Right atrium auricular region (tissue), 2 donors: ENCODE data around the gene SLC8B1. TPM values are rescaled to one million over a fixed set of nuclear protein-coding genes. Genes with fewer than 3 reads are reported as not detected.

ENCODE experiments used
- DNase-seq: peaks from one replicate; pipeline ENCODE4 v3.0.0-alpha.2; 2019; ENCODE audit warnings: low spot score
- H3K27ac ChIP-seq, 2 donors: fragments of 200-600 bp; sonication (generic); 1 replicate in 1 of 2; 2 replicates in 1 of 2; pipeline ENCODE4 v1.5.1; 2016 to 2019
- H3K27me3 ChIP-seq, 2 donors: fragments of 200-600 bp; sonication (generic); one replicate each; pipeline versions ENCODE4 v1.5.1 to v1.6.0; 2017 to 2019
- H3K36me3 ChIP-seq: fragments of 200-600 bp; sonication (generic); one replicate; pipeline ENCODE4 v1.5.1; 2016
- H3K4me1 ChIP-seq, 2 donors: fragments of 200-600 bp; sonication (generic); one replicate each; pipeline versions ENCODE4 v1.5.1 to v1.6.0; 2017 to 2019
- H3K4me3 ChIP-seq, 2 donors: fragments of 200-600 bp; sonication (generic); 1 replicate in 1 of 2; 2 replicates in 1 of 2; pipeline ENCODE4 v1.5.1; 2017 to 2019; ENCODE audit warnings: mild to moderate bottlenecking in 1 of 2, moderate library complexity in 1 of 2
- H3K9me3 ChIP-seq, 2 donors: fragments of 200-600 bp; sonication (generic); one replicate each; pipeline ENCODE4 v1.5.1; 2019
- CTCF ChIP-seq, 2 donors: fragments of 200-600 bp; sonication (generic); IDR thresholded peaks; one replicate each; pipeline ENCODE4 v1.5.1; 2019; ENCODE audit warnings: antibody characterized with exemption in 2 of 2
- total RNA-seq, 2 donors: library from RNA; depleted of rRNA; stranded (reverse); fragments of >200 nt; gene quantifications; one replicate each; pipeline ENCODE4 v1.1.0, GENCODE V29; 2016

SLC8B1 gene
- total RNA-seq, 2 donors from 2014 or later = 17.1 to 18.8 TPM

GRCh38 chr12:113326775-113327395 is 8.0 kb downstream of the SLC8B1 start:
- H3K27me3 ChIP-seq = no peaks in the 10 kb centered on the region
- H3K4me3 ChIP-seq = no peak overlapping the region
- peaks cover 0 to 26% of the 10 kb centered on the region in 2 donors for H3K4me1 ChIP-seq
- peak overlapping the region; percentile 37 to 55 for H3K27ac ChIP-seq
- no peak for DNase-seq
- peak in 1 of 2 donors; percentile 37 for TF ChIP-seq CTCF (IDR thresholded peaks at IDR 0.05)
- H3K9me3 ChIP-seq = no peaks in the 10 kb centered on the region
- peaks cover 14% of the 10 kb centered on the region for H3K36me3 ChIP-seq

- DNase-seq = no peak
- Histone ChIP-seq H3K27me3 (no peaks in the 10 kb centered on the region), H3K27ac (peak overlapping the region; percentile 37 to 55), H3K9me3 (no peaks in the 10 kb centered on the region), H3K36me3 (peaks cover 20% of the 10 kb centered on the region), H3K4me1 (peaks cover 0 to 26% of the 10 kb centered on the region in 2 donors), H3K4me3 (no peak overlapping the region)
- no peak for TF ChIP-seq CTCF (IDR thresholded peaks at IDR 0.05)
These were observed 9.0 kb downstream of the SLC8B1 start for GRCh38 chr12:113325916-113326315.

- Histone ChIP-seq H3K9me3 (no peaks in the 10 kb centered on the region), H3K4me3 (no peak overlapping the region), H3K27ac (no peak overlapping the region), H3K36me3 (peaks cover 36% of the 10 kb centered on the region), H3K27me3 (no peaks in the 10 kb centered on the region), H3K4me1 (peaks cover 0 to 13% of the 10 kb centered on the region in 2 donors)
- no peak for DNase-seq
- TF ChIP-seq CTCF (IDR thresholded peaks at IDR 0.05) = no peak
These were observed 12.6 kb downstream of the SLC8B1 start for GRCh38 chr12:113322343-113322742.

- no peak for DNase-seq
These were observed 14.5 kb downstream of the SLC8B1 start for GRCh38 chr12:113320401-113320800.

GRCh38 chr12:113318900-113319628 is 15.8 kb downstream of the SLC8B1 start:
- Histone ChIP-seq H3K4me3 (no peak overlapping the region), H3K4me1 (no peaks in the 10 kb centered on the region), H3K36me3 (peaks cover 44% of the 10 kb centered on the region), H3K27me3 (no peaks in the 10 kb centered on the region), H3K9me3 (no peaks in the 10 kb centered on the region), H3K27ac (no peak overlapping the region)
- TF ChIP-seq CTCF (IDR thresholded peaks at IDR 0.05) = no peak
- no peak for DNase-seq

More at GRCh38 chr12:113320401-113320800, 14.5 kb downstream of the SLC8B1 start:
- no peaks in the 10 kb centered on the region for H3K9me3 ChIP-seq
- no peak overlapping the region for H3K27ac ChIP-seq
- TF ChIP-seq CTCF (IDR thresholded peaks at IDR 0.05) = no peak
- no peaks in the 10 kb centered on the region for H3K27me3 ChIP-seq
- H3K4me1 ChIP-seq = no peaks in the 10 kb centered on the region
- H3K36me3 ChIP-seq = peaks cover 42% of the 10 kb centered on the region
- H3K4me3 ChIP-seq = no peak overlapping the region
